NB4 (cell line): ENCODE data around the gene HS6ST3.

Experiments used
- MYC ChIP-seq: IDR thresholded peaks from 2 replicates; pipeline ENCODE4 v1.6.1; 2011; ENCODE audit warnings: low read depth, low read length
- POLR2A ChIP-seq: IDR thresholded peaks from 2 replicates; pipeline ENCODE4 v1.6.1; 2011; ENCODE audit warnings: mild to moderate bottlenecking; ENCODE audit not compliant: insufficient read length; ENCODE audit errors: extremely low read depth
- TF ChIP-seq, protein P1 (sequence below): IDR thresholded peaks from one replicate; pipeline ENCODE4 v1.5.1; 2012; ENCODE audit warnings: low read depth, low read length

DNA sequence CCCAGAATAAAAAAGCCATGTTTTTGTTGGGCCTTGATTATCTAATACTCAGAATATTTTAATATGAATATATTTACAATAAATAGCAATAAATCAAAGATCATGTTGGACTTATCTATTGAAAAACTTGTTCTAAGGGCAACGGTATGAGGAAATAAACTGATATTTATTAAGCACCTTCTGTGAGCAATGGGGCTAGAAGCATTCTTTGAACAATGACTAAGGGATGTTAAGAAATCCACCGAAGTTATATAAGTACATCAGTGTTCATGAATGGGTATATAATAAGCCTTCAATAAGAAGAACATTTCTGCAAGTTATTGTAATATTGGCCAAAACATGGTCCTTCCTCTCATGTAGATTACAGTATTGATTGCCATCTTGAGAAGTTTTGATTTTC lies 682.5 kb downstream of the HS6ST3 start:
- TF ChIP-seq POLR2A (no peak), MYC (no peak)
- TF ChIP-seq, protein P1, sequence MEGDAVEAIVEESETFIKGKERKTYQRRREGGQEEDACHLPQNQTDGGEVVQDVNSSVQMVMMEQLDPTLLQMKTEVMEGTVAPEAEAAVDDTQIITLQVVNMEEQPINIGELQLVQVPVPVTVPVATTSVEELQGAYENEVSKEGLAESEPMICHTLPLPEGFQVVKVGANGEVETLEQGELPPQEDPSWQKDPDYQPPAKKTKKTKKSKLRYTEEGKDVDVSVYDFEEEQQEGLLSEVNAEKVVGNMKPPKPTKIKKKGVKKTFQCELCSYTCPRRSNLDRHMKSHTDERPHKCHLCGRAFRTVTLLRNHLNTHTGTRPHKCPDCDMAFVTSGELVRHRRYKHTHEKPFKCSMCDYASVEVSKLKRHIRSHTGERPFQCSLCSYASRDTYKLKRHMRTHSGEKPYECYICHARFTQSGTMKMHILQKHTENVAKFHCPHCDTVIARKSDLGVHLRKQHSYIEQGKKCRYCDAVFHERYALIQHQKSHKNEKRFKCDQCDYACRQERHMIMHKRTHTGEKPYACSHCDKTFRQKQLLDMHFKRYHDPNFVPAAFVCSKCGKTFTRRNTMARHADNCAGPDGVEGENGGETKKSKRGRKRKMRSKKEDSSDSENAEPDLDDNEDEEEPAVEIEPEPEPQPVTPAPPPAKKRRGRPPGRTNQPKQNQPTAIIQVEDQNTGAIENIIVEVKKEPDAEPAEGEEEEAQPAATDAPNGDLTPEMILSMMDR = no peak
